NCI-H345 treated with DMSO at 0.1 percent for 48 hours (cell line): ENCODE measurements around the gene KDM3A.

Experiments used
- DNase-seq: peaks from one replicate; lab custom pipeline; 2025; ENCODE audit not compliant: unreplicated experiment; lab: John Stamatoyannopoulos, UW

KDM3A gene

GRCh38 chr2:86434290-86434689, 6.9 kb upstream of the KDM3A start:
- no peak for DNase-seq

GRCh38 chr2:86435531-86435930, 5.6 kb upstream of the KDM3A start:
- no peak for DNase-seq

- no peak for DNase-seq
Measured at GRCh38 chr2:86436328-86436727, 4.8 kb upstream of the KDM3A start.

GRCh38 chr2:86439879-86440630, 1.1 kb upstream of the KDM3A start:
- DNase-seq = no peak

- DNase-seq = no peak
Measured at GRCh38 chr2:86441392-86441881, 266 bp downstream of the KDM3A start.

GRCh38 chr2:86441882-86442641, 891 bp downstream of the KDM3A start:
- DNase-seq = no peak

- DNase-seq = no peak
Measured at GRCh38 chr2:86442642-86443005, 1.5 kb downstream of the KDM3A start.

- DNase-seq = no peak
Measured at GRCh38 chr2:86443631-86444350, 2.6 kb downstream of the KDM3A start.

- DNase-seq = no peak
Measured at GRCh38 chr2:86445436-86445835, 4.3 kb downstream of the KDM3A start.

- DNase-seq = no peak
Measured at GRCh38 chr2:86446060-86446459, 4.9 kb downstream of the KDM3A start.

- DNase-seq = no peak
Measured at GRCh38 chr2:86453836-86454235, 12.7 kb downstream of the KDM3A start.

GRCh38 chr2:86454238-86454637, 13.1 kb downstream of the KDM3A start:
- no peak for DNase-seq

GRCh38 chr2:86455181-86455580, 14.0 kb downstream of the KDM3A start:
- DNase-seq = no peak

- DNase-seq = no peak
Measured at GRCh38 chr2:86461042-86461743, 20.0 kb downstream of the KDM3A start.

- no peak for DNase-seq
Measured at GRCh38 chr2:86464652-86465051, 23.5 kb downstream of the KDM3A start.

GRCh38 chr2:86466306-86466705, 25.1 kb downstream of the KDM3A start:
- DNase-seq = no peak

GRCh38 chr2:86468162-86469033, 27.2 kb downstream of the KDM3A start:
- DNase-seq = no peak

- no peak for DNase-seq
Measured at GRCh38 chr2:86470890-86471289, 29.7 kb downstream of the KDM3A start.

- DNase-seq = no peak
Measured at GRCh38 chr2:86471637-86472036, 30.5 kb downstream of the KDM3A start.

GRCh38 chr2:86476092-86476491, 34.9 kb downstream of the KDM3A start:
- no peak for DNase-seq
